Neural cell (in vitro differentiated cells): ENCODE data around the gene CNOT11.

Source experiments
- CTCF ChIP-seq: fragments of 450-650 bp; IDR thresholded peaks from 2 replicates; pipeline ENCODE4 v1.5.1; 2014; ENCODE audit warnings: antibody characterized with exemption, mild to moderate bottlenecking, moderate library complexity; ENCODE audit not compliant: poor library complexity, severe bottlenecking
- EP300 ChIP-seq: fragments of 450-650 bp; conservative IDR thresholded peaks from 2 replicates; pipeline ENCODE4 v1.6.1; 2014; ENCODE audit warnings: antibody characterized with exemption, mild to moderate bottlenecking, moderate library complexity; ENCODE audit not compliant: poor library complexity, severe bottlenecking
- EZH2 ChIP-seq: fragments of 200-600, 300-800 bp; shearing (Covaris generic), sonication (generic); IDR thresholded peaks from 2 replicates; pipeline ENCODE4 v1.6.1; 2014; ENCODE audit warnings: antibody characterized with exemption, low read length, borderline replicate concordance, mild to moderate bottlenecking; ENCODE audit not compliant: insufficient read depth, poor library complexity, severe bottlenecking
- MXI1 ChIP-seq: fragments of 450-650 bp; conservative IDR thresholded peaks from 2 replicates; pipeline ENCODE4 v1.6.1; 2014; ENCODE audit warnings: antibody characterized with exemption, mild to moderate bottlenecking; ENCODE audit not compliant: poor library complexity, severe bottlenecking
- POLR2AphosphoS5 ChIP-seq: IDR thresholded peaks from 2 replicates; pipeline ENCODE4 v1.6.1; 2012
- RAD21 ChIP-seq: fragments of 450-650 bp; conservative IDR thresholded peaks from 2 replicates; pipeline ENCODE4 v1.6.1; 2014; ENCODE audit warnings: antibody characterized with exemption, mild to moderate bottlenecking, moderate library complexity
- REST ChIP-seq: IDR thresholded peaks from 2 replicates; pipeline ENCODE4 v1.6.1; 2012; ENCODE audit warnings: borderline replicate concordance
- SMC3 ChIP-seq: fragments of 450-650 bp; conservative IDR thresholded peaks from 2 replicates; pipeline ENCODE4 v1.6.1; 2014; ENCODE audit warnings: antibody characterized with exemption, mild to moderate bottlenecking, moderate library complexity; ENCODE audit not compliant: poor library complexity
- TAF1 ChIP-seq: IDR thresholded peaks from 2 replicates; pipeline ENCODE4 v1.6.1; 2012; ENCODE audit warnings: low read depth

GRCh38 chr2:101281482-101281881 lies 28.8 kb downstream of the CNOT11 start:
- TF ChIP-seq CTCF: no peak
- TF ChIP-seq EZH2: no peak
- TF ChIP-seq TAF1: no peak
- TF ChIP-seq MXI1: no peak
- no peak for TF ChIP-seq POLR2AphosphoS5
- TF ChIP-seq EP300: no peak
- TF ChIP-seq RAD21: no peak
- no peak for TF ChIP-seq SMC3
- TF ChIP-seq REST: no peak
